HEK293 (cell line): Measurements from ENCODE around the gene TTLL5.
A peak's percentile ranks its signal among the peaks of the same experiment; 100 is the strongest.

Experiments used
- CTCF ChIA-PET: fragments of 350-600 bp; formaldehyde crosslinking; extraction: SDS; loops from one replicate; lab custom pipeline; 2021; ENCODE audit warnings: antibody characterized with exemption; lab: Yijun Ruan, JAX
- POLR2A ChIA-PET: fragments of 300-600 bp; formaldehyde crosslinking; extraction: SDS; loops from one replicate; lab custom pipeline; 2020; ENCODE audit warnings: antibody characterized with exemption, inconsistent platforms; lab: Yijun Ruan, JAX
- H3K27ac ChIP-seq: fragments of 200-500 bp; sonication (Bioruptor generic); 2 replicates; pipeline ENCODE4 v1.5.1; 2014; ENCODE audit warnings: low read depth, low read length, control low read depth, inconsistent platforms; ENCODE audit errors: extremely low read depth
- H3K36me3 ChIP-seq, 2 experiments: fragments of 200-500 bp in 1 of 2; sonication (Bioruptor generic) in 1 of 2; 1 replicate in 1 of 2; 2 replicates in 1 of 2; pipeline ENCODE4 v1.5.1; 2014 to 2017; ENCODE audit warnings: inconsistent platforms in 2 of 2, low read length in 2 of 2; ENCODE audit not compliant: control insufficient read depth in 2 of 2, insufficient read depth in 1 of 2
- H3K4me1 ChIP-seq: fragments of 200-500 bp; sonication (Bioruptor generic); 2 replicates; pipeline ENCODE4 v1.5.1; 2014; ENCODE audit warnings: mild to moderate bottlenecking, low read length, inconsistent platforms; ENCODE audit not compliant: control insufficient read depth, insufficient read depth
- H3K4me3 ChIP-seq: 2 replicates; pipeline ENCODE4 v1.5.1; 2011; ENCODE audit warnings: low read depth, mild to moderate bottlenecking, control low read depth, low read length, moderate library complexity
- H3K9me3 ChIP-seq: fragments of 200-500 bp; sonication (Bioruptor generic); 2 replicates; pipeline ENCODE4 v1.5.1; 2014; ENCODE audit warnings: low read depth, low read length, inconsistent platforms; ENCODE audit not compliant: control insufficient read depth, insufficient read depth
- BCL11A ChIP-seq: fragments of 450-650 bp; formaldehyde crosslinking; IDR thresholded peaks from 2 replicates; pipeline ENCODE4 v1.5.1; 2016; ENCODE audit warnings: low read depth, missing biosample characterization, missing genetic modification characterization
- EGR2 ChIP-seq: fragments of 450-650 bp; formaldehyde crosslinking; IDR thresholded peaks from 2 replicates; pipeline ENCODE4 v1.5.1; 2016; ENCODE audit warnings: low read depth, missing biosample characterization, missing genetic modification characterization
- KLF7 ChIP-seq: fragments of 450-650 bp; formaldehyde crosslinking; IDR thresholded peaks from 2 replicates; pipeline ENCODE4 v1.5.1; 2016; ENCODE audit warnings: missing biosample characterization, missing genetic modification characterization, borderline replicate concordance
- PRDM1 ChIP-seq: fragments of 450-650 bp; formaldehyde crosslinking; IDR thresholded peaks from 2 replicates; pipeline ENCODE4; 2016; ENCODE audit warnings: missing biosample characterization, missing genetic modification characterization
- REPIN1 ChIP-seq: fragments of 450-650 bp; formaldehyde crosslinking; IDR thresholded peaks from 2 replicates; pipeline ENCODE4 v1.5.1; 2017; ENCODE audit warnings: missing biosample characterization, missing genetic modification characterization, low read depth
- SP2 ChIP-seq: fragments of 450-650 bp; formaldehyde crosslinking; IDR thresholded peaks from 2 replicates; pipeline ENCODE4 v1.5.1; 2016; ENCODE audit warnings: missing biosample characterization, missing genetic modification characterization
- ZBTB17 ChIP-seq: fragments of 450-650 bp; formaldehyde crosslinking; IDR thresholded peaks from 2 replicates; pipeline ENCODE4 v1.5.1; 2016; ENCODE audit warnings: missing biosample characterization, missing genetic modification characterization
- ZBTB21 ChIP-seq: fragments of 450-650 bp; formaldehyde crosslinking; IDR thresholded peaks from 2 replicates; pipeline ENCODE4 v1.5.1; 2017; ENCODE audit warnings: missing biosample characterization, missing genetic modification characterization
- ZNF114 ChIP-seq: fragments of 450-650 bp; formaldehyde crosslinking; IDR thresholded peaks from 2 replicates; pipeline ENCODE4 v1.5.0; 2017; ENCODE audit warnings: missing biosample characterization, missing genetic modification characterization
- ZNF140 ChIP-seq: fragments of 450-650 bp; formaldehyde crosslinking; IDR thresholded peaks from 2 replicates; pipeline ENCODE4 v1.5.1; 2016; ENCODE audit warnings: missing biosample characterization, missing genetic modification characterization
- ZNF211 ChIP-seq: fragments of 450-650 bp; formaldehyde crosslinking; IDR thresholded peaks from 2 replicates; pipeline ENCODE4 v1.5.1; 2016; ENCODE audit warnings: low read depth, missing biosample characterization, missing genetic modification characterization
- ZNF223 ChIP-seq: fragments of 450-650 bp; formaldehyde crosslinking; IDR thresholded peaks from 2 replicates; pipeline ENCODE4 v1.5.1; 2016; ENCODE audit warnings: missing biosample characterization, missing genetic modification characterization
- ZNF292 ChIP-seq: fragments of 450-650 bp; formaldehyde crosslinking; IDR thresholded peaks from 2 replicates; pipeline ENCODE4 v1.5.1; 2016; ENCODE audit warnings: low read depth, missing biosample characterization, missing genetic modification characterization, borderline replicate concordance
- ZNF335 ChIP-seq: fragments of 450-650 bp; formaldehyde crosslinking; conservative IDR thresholded peaks from 2 replicates; pipeline ENCODE4 v1.5.1; 2016; ENCODE audit warnings: missing biosample characterization, missing genetic modification characterization
- ZNF404 ChIP-seq: fragments of 450-650 bp; formaldehyde crosslinking; IDR thresholded peaks from 2 replicates; pipeline ENCODE4 v1.5.1; 2017; ENCODE audit warnings: missing biosample characterization, missing genetic modification characterization
- ZNF423 ChIP-seq: fragments of 450-650 bp; formaldehyde crosslinking; IDR thresholded peaks from 2 replicates; pipeline ENCODE4 v1.5.1; 2016; ENCODE audit warnings: missing biosample characterization, missing genetic modification characterization
- ZNF473 ChIP-seq: fragments of 450-650 bp; formaldehyde crosslinking; IDR thresholded peaks from 2 replicates; pipeline ENCODE4 v1.5.1; 2017; ENCODE audit warnings: missing biosample characterization, missing genetic modification characterization
- ZNF621 ChIP-seq: fragments of 450-650 bp; formaldehyde crosslinking; IDR thresholded peaks from 2 replicates; pipeline ENCODE4 v1.5.1; 2017; ENCODE audit warnings: missing biosample characterization, missing genetic modification characterization
- ZSCAN30 ChIP-seq: fragments of 450-650 bp; IDR thresholded peaks from 2 replicates; pipeline ENCODE4 v1.5.1; 2018; ENCODE audit warnings: missing biosample characterization, mild to moderate bottlenecking, missing genetic modification characterization, moderate library complexity
- TF ChIP-seq, protein P1 (sequence below): fragments of 450-650 bp; formaldehyde crosslinking; IDR thresholded peaks from 2 replicates; pipeline ENCODE4 v1.5.1; 2016; ENCODE audit warnings: missing biosample characterization, missing genetic modification characterization
- TF ChIP-seq, protein P2 (sequence below): fragments of 450-650 bp; formaldehyde crosslinking; IDR thresholded peaks from 2 replicates; pipeline ENCODE4 v1.5.1; 2016; ENCODE audit warnings: missing biosample characterization, missing genetic modification characterization
- TF ChIP-seq, protein P3 (sequence below): fragments of 450-650 bp; formaldehyde crosslinking; IDR thresholded peaks from 2 replicates; pipeline ENCODE4 v1.5.1; 2016; ENCODE audit warnings: missing biosample characterization, missing genetic modification characterization, borderline replicate concordance
- TF ChIP-seq, protein P4 (sequence below): fragments of 450-650 bp; formaldehyde crosslinking; IDR thresholded peaks from 2 replicates; pipeline ENCODE4 v1.5.1; 2016; ENCODE audit warnings: missing biosample characterization, missing genetic modification characterization

TTLL5 gene

DNA sequence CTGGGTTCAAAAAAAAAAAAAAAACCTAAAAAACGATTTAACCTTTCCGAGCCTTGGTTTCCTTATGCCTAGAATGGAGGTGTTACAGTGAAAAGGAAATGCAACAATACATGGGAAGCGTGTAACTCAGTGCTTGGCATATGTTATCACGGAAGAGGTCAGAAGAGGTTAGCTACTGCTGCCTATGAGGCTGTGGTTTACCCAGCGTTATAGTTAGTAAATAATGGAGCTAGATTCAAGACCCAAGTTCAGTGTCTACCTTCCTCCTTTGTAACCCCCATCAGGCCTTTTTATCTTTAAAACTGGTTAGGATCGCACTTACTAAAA lies 325.4 kb downstream of the TTLL5 start:
- POLR2A ChIA-PET, result interaction anchor here (0.7 to 0.8 kb wide), 3 partner anchors 8 to 679 kb away, joined by 3 to 4 read pairs (median 3); no protein-coding TSS in a partner anchor
- Histone ChIP-seq H3K36me3 (peaks cover 0 to 25% of the 10 kb centered on the region in 2 experiments; a peak in 2 of 3 replicates), H3K9me3 (no peaks in the 10 kb centered on the region), H3K4me1 (peaks cover 3% of the 10 kb centered on the region), H3K4me3 (peak overlapping the region; percentile 85), H3K27ac (no peak overlapping the region)
- TF ChIP-seq ZNF404 (tag by site-specific recombination) (no peak), ZNF335 (0 out of 2 replicates have a peak, but pooled peaks have one; percentile 39)
- CTCF ChIA-PET, result interaction anchor here (1.1 to 11.4 kb wide), 3 partner anchors 81 to 401 kb away, joined by 3 to 259 read pairs (median 3); no protein-coding TSS in a partner anchor

DNA sequence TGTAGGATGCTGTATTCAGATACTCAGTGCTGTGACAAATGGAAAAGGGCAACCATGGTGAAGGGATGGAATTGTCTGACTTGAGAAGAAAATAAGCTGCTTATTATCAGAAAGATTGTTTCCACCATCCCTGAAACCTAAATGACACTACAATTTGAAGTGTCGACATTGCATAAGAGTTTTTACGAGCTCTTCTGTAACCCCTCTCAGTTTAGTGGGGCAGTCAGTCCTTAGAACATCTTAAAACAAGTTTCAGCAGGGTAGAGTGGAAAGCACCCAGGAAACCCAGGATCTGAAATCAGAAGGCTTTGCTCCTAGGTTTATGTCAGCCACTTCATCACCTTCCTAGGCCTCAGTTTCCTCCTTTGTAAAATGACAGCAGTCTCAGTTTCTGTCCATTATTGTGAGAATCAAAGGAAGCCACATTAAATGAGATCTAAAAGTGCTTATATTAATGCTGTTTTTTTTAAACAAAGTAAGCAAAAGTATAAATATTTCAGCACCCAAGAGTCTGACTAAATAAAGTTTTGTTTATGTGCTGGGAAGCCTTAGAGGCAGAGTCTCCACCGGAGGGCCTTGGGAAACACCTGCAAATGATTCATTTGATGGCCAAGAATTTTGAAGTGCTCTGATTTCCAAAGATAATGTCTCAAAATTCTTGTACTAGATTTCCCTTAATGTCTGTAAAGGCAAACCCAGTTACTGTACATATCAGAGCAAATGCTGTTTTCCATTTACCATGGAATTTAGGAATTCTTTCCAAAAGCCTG lies 326.3 kb downstream of the TTLL5 start:
- Histone ChIP-seq H3K36me3 (peaks cover under 1 to 35% of the 10 kb centered on the region in 2 experiments; a peak in 2 of 3 replicates), H3K4me1 (no peaks in the 10 kb centered on the region; the same call in 1 of the 2 replicates), H3K27ac (no peak overlapping the region), H3K4me3 (no peak overlapping the region), H3K9me3 (no peaks in the 10 kb centered on the region)
- TF ChIP-seq ZNF292 (tag by site-specific recombination), result no peak
- TF ChIP-seq EGR2 (tag by site-specific recombination), result no peak
- TF ChIP-seq ZNF423 (tag by site-specific recombination), result no peak
- TF ChIP-seq ZSCAN30, result no peak
- TF ChIP-seq, protein P1, sequence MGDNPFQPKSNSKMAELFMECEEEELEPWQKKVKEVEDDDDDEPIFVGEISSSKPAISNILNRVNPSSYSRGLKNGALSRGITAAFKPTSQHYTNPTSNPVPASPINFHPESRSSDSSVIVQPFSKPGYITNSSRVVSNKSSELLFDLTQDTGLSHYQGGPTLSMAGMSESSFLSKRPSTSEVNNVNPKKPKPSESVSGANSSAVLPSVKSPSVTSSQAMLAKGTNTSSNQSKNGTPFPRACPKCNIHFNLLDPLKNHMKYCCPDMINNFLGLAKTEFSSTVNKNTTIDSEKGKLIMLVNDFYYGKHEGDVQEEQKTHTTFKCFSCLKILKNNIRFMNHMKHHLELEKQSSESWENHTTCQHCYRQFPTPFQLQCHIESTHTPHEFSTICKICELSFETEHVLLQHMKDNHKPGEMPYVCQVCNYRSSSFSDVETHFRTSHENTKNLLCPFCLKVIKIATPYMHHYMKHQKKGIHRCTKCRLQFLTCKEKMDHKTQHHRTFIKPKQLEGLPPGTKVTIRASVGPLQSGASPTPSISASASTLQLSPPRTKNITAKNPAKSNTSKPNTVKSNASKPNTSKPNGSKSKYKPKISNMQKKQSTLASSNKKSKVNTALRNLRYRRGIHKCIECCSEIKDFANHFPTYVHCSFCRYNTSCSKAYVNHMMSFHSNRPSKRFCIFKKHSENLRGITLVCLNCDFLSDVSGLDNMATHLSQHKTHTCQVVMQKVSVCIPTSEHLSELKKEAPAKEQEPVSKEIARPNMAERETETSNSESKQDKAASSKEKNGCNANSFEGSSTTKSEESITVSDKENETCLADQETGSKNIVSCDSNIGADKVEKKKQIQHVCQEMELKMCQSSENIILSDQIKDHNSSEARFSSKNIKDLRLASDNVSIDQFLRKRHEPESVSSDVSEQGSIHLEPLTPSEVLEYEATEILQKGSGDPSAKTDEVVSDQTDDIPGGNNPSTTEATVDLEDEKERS (tag by site-specific recombination), result no peak
- TF ChIP-seq, protein P2, sequence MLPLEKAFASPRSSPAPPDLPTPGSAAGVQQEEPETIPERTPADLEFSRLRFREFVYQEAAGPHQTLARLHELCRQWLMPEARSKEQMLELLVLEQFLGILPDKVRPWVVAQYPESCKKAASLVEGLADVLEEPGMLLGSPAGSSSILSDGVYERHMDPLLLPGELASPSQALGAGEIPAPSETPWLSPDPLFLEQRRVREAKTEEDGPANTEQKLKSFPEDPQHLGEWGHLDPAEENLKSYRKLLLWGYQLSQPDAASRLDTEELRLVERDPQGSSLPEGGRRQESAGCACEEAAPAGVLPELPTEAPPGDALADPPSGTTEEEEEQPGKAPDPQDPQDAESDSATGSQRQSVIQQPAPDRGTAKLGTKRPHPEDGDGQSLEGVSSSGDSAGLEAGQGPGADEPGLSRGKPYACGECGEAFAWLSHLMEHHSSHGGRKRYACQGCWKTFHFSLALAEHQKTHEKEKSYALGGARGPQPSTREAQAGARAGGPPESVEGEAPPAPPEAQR (tag by site-specific recombination), result no peak
- no peak for TF ChIP-seq ZNF621 (tag by site-specific recombination)
- TF ChIP-seq ZNF223 (tag by site-specific recombination), result no peak
- TF ChIP-seq REPIN1 (tag by site-specific recombination), result no peak
- no peak for TF ChIP-seq ZNF140 (tag by site-specific recombination)
- TF ChIP-seq, protein P3, sequence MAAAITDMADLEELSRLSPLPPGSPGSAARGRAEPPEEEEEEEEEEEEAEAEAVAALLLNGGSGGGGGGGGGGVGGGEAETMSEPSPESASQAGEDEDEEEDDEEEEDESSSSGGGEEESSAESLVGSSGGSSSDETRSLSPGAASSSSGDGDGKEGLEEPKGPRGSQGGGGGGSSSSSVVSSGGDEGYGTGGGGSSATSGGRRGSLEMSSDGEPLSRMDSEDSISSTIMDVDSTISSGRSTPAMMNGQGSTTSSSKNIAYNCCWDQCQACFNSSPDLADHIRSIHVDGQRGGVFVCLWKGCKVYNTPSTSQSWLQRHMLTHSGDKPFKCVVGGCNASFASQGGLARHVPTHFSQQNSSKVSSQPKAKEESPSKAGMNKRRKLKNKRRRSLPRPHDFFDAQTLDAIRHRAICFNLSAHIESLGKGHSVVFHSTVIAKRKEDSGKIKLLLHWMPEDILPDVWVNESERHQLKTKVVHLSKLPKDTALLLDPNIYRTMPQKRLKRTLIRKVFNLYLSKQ (tag by site-specific recombination), result no peak
- CTCF ChIA-PET, result interaction anchor here (1.0 kb wide), 1 partner anchor 277 kb away, joined by 3 read pairs; no protein-coding TSS in a partner anchor
- POLR2A ChIA-PET, result no interaction called here

DNA sequence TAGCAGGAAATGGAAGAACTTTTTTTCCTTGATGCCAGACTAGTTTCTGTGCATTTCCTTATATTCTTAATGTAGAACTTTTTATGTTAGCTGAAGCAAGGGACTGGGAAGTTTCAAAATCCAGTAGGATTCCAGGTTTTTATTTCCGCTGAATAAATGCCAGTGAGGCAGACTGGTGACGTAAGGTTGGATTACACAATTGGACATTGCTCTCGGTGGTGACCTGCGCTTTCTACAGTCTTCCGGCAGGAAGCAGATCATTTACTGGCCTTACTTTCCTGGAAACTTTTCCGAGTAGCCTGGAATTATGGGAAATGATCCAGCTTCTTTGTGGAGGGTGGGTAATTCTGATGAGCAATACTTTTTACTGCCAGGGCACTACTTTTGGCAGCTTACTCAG lies 328.1 kb downstream of the TTLL5 start:
- H3K4me1 ChIP-seq, result peaks cover 2% of the 10 kb centered on the region; the same call in 1 of the 2 replicates
- no peak overlapping the region for H3K4me3 ChIP-seq
- H3K9me3 ChIP-seq, result no peaks in the 10 kb centered on the region
- CTCF ChIA-PET, result interaction anchor here (0.7 to 1.5 kb wide), 2 partner anchors 82 to 332 kb away, joined by 3 to 6 read pairs; no protein-coding TSS in a partner anchor
- no peak overlapping the region for H3K27ac ChIP-seq
- peaks cover 4 to 51% of the 10 kb centered on the region in 2 experiments; a peak in 2 of 3 replicates for H3K36me3 ChIP-seq
- POLR2A ChIA-PET, result no interaction called here
- TF ChIP-seq PRDM1 (tag by site-specific recombination) (no peak), ZBTB21 (tag by site-specific recombination) (no peak), ZNF404 (tag by site-specific recombination) (no peak), KLF7 (tag by site-specific recombination) (no peak), ZNF211 (tag by site-specific recombination) (no peak), BCL11A (tag by site-specific recombination) (no peak), SP2 (tag by site-specific recombination) (no peak), ZBTB17 (tag by site-specific recombination) (no peak), ZNF114 (no peak), ZNF473 (tag by site-specific recombination) (no peak)
- TF ChIP-seq, protein P4, sequence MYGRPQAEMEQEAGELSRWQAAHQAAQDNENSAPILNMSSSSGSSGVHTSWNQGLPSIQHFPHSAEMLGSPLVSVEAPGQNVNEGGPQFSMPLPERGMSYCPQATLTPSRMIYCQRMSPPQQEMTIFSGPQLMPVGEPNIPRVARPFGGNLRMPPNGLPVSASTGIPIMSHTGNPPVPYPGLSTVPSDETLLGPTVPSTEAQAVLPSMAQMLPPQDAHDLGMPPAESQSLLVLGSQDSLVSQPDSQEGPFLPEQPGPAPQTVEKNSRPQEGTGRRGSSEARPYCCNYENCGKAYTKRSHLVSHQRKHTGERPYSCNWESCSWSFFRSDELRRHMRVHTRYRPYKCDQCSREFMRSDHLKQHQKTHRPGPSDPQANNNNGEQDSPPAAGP, result no peak
